ENCODE results near the gene COX6A1. TPM values are rescaled to one million over a fixed set of nuclear protein-coding genes. Genes with fewer than 3 reads are reported as not detected.

The COX6A1 gene
- polyA plus RNA-seq, 1 donor from 2014 or later, result 2,017 TPM

DNA sequence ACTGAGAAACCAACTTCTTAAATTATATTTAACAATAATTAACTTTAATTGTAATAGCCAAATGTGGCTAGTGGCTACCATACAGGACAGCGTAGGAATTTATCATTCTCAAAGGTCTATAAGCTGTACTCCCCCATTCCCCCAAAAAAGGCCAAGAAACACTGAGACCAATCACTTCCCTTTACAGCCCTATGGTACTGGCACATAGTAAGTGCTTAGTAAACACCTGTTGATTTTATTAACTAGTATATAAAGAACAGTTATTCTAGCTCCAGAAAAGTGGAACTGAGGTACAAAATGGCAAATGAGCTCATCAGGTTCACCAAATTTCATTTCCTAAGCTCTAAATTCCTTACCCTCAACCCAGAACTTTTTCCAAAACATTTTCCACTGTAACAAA lies 37.7 kb downstream of the COX6A1 start:
- no peak overlapping the region for H3K9ac ChIP-seq (ENCODE audit: low read length)
- no peaks in the 10 kb centered on the region for H3K9me2 ChIP-seq (ENCODE audit: insufficient read depth, low read length)
- no peak overlapping the region for H2AFZ ChIP-seq (ENCODE audit: low read depth, low read length)
- H3K9me3 ChIP-seq (ENCODE audit: low read length), result no peaks in the 10 kb centered on the region
- H3K79me2 ChIP-seq (replicated peaks; ENCODE audit: insufficient read depth, low read length), result peaks cover 9% of the 10 kb centered on the region
- H3K27me3 ChIP-seq (ENCODE audit: insufficient read depth, low read depth, low read length), result no peaks in the 10 kb centered on the region
- H3K27ac ChIP-seq (ENCODE audit: low read length), result no peak overlapping the region
- no peaks in the 10 kb centered on the region for H3K36me3 ChIP-seq (ENCODE audit: insufficient read depth, low read length)
- H3F3A ChIP-seq (ENCODE audit: insufficient read depth, low read length, poor library complexity, severe bottlenecking), result no peaks in the 10 kb centered on the region
- H3K4me3 ChIP-seq (ENCODE audit: low read length), result no peak overlapping the region
- no peaks in the 10 kb centered on the region for H4K20me1 ChIP-seq (ENCODE audit: insufficient read depth)
- TF ChIP-seq MXI1 (conservative IDR thresholded peaks at IDR 0.05; ENCODE audit: poor library complexity, severe bottlenecking), result no peak
- TF ChIP-seq, protein P1, sequence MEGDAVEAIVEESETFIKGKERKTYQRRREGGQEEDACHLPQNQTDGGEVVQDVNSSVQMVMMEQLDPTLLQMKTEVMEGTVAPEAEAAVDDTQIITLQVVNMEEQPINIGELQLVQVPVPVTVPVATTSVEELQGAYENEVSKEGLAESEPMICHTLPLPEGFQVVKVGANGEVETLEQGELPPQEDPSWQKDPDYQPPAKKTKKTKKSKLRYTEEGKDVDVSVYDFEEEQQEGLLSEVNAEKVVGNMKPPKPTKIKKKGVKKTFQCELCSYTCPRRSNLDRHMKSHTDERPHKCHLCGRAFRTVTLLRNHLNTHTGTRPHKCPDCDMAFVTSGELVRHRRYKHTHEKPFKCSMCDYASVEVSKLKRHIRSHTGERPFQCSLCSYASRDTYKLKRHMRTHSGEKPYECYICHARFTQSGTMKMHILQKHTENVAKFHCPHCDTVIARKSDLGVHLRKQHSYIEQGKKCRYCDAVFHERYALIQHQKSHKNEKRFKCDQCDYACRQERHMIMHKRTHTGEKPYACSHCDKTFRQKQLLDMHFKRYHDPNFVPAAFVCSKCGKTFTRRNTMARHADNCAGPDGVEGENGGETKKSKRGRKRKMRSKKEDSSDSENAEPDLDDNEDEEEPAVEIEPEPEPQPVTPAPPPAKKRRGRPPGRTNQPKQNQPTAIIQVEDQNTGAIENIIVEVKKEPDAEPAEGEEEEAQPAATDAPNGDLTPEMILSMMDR (IDR thresholded peaks at IDR 0.05; ENCODE audit: poor library complexity, severe bottlenecking), result no peak
- no peak for TF ChIP-seq SMC3 (conservative IDR thresholded peaks at IDR 0.05; ENCODE audit: poor library complexity)
- no peak for TF ChIP-seq POLR2AphosphoS5 (IDR thresholded peaks at IDR 0.05)
- no peak for TF ChIP-seq TAF1 (IDR thresholded peaks at IDR 0.05; ENCODE audit: low read depth)
- TF ChIP-seq, protein P2, sequence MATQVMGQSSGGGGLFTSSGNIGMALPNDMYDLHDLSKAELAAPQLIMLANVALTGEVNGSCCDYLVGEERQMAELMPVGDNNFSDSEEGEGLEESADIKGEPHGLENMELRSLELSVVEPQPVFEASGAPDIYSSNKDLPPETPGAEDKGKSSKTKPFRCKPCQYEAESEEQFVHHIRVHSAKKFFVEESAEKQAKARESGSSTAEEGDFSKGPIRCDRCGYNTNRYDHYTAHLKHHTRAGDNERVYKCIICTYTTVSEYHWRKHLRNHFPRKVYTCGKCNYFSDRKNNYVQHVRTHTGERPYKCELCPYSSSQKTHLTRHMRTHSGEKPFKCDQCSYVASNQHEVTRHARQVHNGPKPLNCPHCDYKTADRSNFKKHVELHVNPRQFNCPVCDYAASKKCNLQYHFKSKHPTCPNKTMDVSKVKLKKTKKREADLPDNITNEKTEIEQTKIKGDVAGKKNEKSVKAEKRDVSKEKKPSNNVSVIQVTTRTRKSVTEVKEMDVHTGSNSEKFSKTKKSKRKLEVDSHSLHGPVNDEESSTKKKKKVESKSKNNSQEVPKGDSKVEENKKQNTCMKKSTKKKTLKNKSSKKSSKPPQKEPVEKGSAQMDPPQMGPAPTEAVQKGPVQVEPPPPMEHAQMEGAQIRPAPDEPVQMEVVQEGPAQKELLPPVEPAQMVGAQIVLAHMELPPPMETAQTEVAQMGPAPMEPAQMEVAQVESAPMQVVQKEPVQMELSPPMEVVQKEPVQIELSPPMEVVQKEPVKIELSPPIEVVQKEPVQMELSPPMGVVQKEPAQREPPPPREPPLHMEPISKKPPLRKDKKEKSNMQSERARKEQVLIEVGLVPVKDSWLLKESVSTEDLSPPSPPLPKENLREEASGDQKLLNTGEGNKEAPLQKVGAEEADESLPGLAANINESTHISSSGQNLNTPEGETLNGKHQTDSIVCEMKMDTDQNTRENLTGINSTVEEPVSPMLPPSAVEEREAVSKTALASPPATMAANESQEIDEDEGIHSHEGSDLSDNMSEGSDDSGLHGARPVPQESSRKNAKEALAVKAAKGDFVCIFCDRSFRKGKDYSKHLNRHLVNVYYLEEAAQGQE (IDR thresholded peaks at IDR 0.05; ENCODE audit: borderline replicate concordance), result no peak
- no peak for TF ChIP-seq EZH2 (IDR thresholded peaks at IDR 0.05; ENCODE audit: borderline replicate concordance, insufficient read depth, low read length, poor library complexity, severe bottlenecking)
- TF ChIP-seq EP300 (conservative IDR thresholded peaks at IDR 0.05; ENCODE audit: poor library complexity, severe bottlenecking), result no peak
- TF ChIP-seq RAD21 (conservative IDR thresholded peaks at IDR 0.05), result no peak
- H3K4me2 ChIP-seq (ENCODE audit: low read length), result no peak overlapping the region

DNA sequence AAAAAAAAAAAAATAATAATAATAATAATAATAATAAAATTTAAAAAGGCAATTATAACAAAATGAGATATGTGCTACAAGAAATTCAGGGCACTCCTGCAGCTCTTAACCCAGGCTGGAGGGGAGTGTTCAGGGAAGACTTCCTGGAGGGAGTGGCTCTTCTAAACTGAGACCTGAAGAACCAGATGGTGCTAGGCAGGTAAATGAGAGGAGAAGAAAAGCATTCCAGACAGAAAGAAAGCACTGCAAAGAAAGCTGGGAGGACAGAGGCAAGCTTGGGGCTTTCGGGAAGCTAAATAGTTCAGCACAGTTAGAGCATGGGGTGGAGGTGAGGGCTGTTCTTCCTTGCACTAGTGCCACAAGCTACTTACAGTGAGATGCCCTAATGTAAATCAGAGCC lies 41.5 kb downstream of the COX6A1 start:
- H2AFZ ChIP-seq (ENCODE audit: low read depth, low read length), result no peak overlapping the region
- no peak overlapping the region for H3K27ac ChIP-seq (ENCODE audit: low read length)
- H3K27me3 ChIP-seq (ENCODE audit: insufficient read depth, low read depth, low read length), result no peaks in the 10 kb centered on the region
- no peaks in the 10 kb centered on the region for H3K79me2 ChIP-seq (replicated peaks; ENCODE audit: insufficient read depth, low read length)
- no peak overlapping the region for H3K9ac ChIP-seq (ENCODE audit: low read length)
- H4K20me1 ChIP-seq (ENCODE audit: insufficient read depth), result no peaks in the 10 kb centered on the region
- no peak overlapping the region for H3K4me2 ChIP-seq (ENCODE audit: low read length)
- TF ChIP-seq, protein P1 (IDR thresholded peaks at IDR 0.05; ENCODE audit: poor library complexity, severe bottlenecking), result no peak
- TF ChIP-seq RAD21 (conservative IDR thresholded peaks at IDR 0.05) (no peak), SMC3 (conservative IDR thresholded peaks at IDR 0.05; ENCODE audit: poor library complexity) (no peak), MXI1 (conservative IDR thresholded peaks at IDR 0.05; ENCODE audit: poor library complexity, severe bottlenecking) (no peak), POLR2AphosphoS5 (IDR thresholded peaks at IDR 0.05) (no peak), EP300 (conservative IDR thresholded peaks at IDR 0.05; ENCODE audit: poor library complexity, severe bottlenecking) (no peak), EZH2 (IDR thresholded peaks at IDR 0.05; ENCODE audit: borderline replicate concordance, insufficient read depth, low read length, poor library complexity, severe bottlenecking) (no peak), TAF1 (IDR thresholded peaks at IDR 0.05; ENCODE audit: low read depth) (no peak)
- TF ChIP-seq, protein P2 (IDR thresholded peaks at IDR 0.05; ENCODE audit: borderline replicate concordance), result no peak
- H3K4me3 ChIP-seq (ENCODE audit: low read length), result no peak overlapping the region
- H3K9me2 ChIP-seq (ENCODE audit: insufficient read depth, low read length), result no peaks in the 10 kb centered on the region
- H3K36me3 ChIP-seq (ENCODE audit: insufficient read depth, low read length), result no peaks in the 10 kb centered on the region
- no peaks in the 10 kb centered on the region for H3F3A ChIP-seq (ENCODE audit: insufficient read depth, low read length, poor library complexity, severe bottlenecking)
- no peaks in the 10 kb centered on the region for H3K9me3 ChIP-seq (ENCODE audit: low read length)

All from neural cell (in vitro differentiated cells).